A549 (cell line): Measurements from ENCODE around the gene AIG1. TPM values are rescaled to one million over a fixed set of nuclear protein-coding genes. Genes with fewer than 3 reads are reported as not detected.

Source experiments
- ATAC-seq, 2 experiments: fragments of 200-7000 bp in 1 of 2; fragments of >200 bp in 1 of 2; cut with Nextera tagmentation in 1 of 2; cut with Tn5 transposase in 1 of 2; 3 replicates each; pipeline versions ENCODE4 v1.8.0 to v1.9.1; 2018 to 2020; ENCODE audit warnings: mild to moderate bottlenecking in 1 of 2, moderate library complexity in 1 of 2
- CTCF ChIA-PET: fragments of 300-600 bp; sonication (Branson Sonifier 250); formaldehyde crosslinking; extraction: SDS; loops from one replicate; lab custom pipeline; 2021; ENCODE audit warnings: antibody characterized with exemption, inconsistent platforms; lab: Yijun Ruan, JAX
- POLR2A ChIA-PET: fragments of 350-600 bp; formaldehyde crosslinking; extraction: SDS; loops from one replicate; lab custom pipeline; 2021; ENCODE audit warnings: antibody characterized with exemption, inconsistent platforms; lab: Yijun Ruan, JAX
- DNase-seq, 2 experiments: peaks; one replicate each; pipeline versions ENCODE4 v3.0.0 to v3.0.0-alpha.2; 2011 to 2016; ENCODE audit warnings: low read depth in 1 of 2, low spot score in 1 of 2
- FAIRE-seq: peaks from 2 replicates; lab custom pipeline; 2011; peaks lifted over from hg19 to GRCh38; lab: Jason Lieb, UNC
- H3K27ac ChIP-seq, 2 experiments: fragments of >200 bp; sonication (Bioruptor Twin); formaldehyde crosslinking; 3 replicates each; pipeline ENCODE4 v1.5.1; 2016 to 2017
- H3K4me1 ChIP-seq: fragments of >200 bp; sonication (Bioruptor Twin); formaldehyde crosslinking; 3 replicates; pipeline ENCODE4 v1.6.1; 2016
- H3K4me2 ChIP-seq: fragments of >200 bp; sonication (Bioruptor Twin); formaldehyde crosslinking; 3 replicates; pipeline ENCODE4 v1.6.1; 2016
- H3K4me3 ChIP-seq: fragments of >200 bp; sonication (Bioruptor Twin); formaldehyde crosslinking; 3 replicates; pipeline ENCODE4 v1.5.1; 2016
- H3K9me3 ChIP-seq: fragments of >200 bp; sonication (Bioruptor Twin); formaldehyde crosslinking; 3 replicates; pipeline ENCODE4 v1.6.1; 2016
- ATOH8 ChIP-seq: fragments of 250-450 bp; sonication (Bioruptor Pico); IDR thresholded peaks from 2 replicates; pipeline ENCODE4 v1.5.0; 2020; ENCODE audit warnings: low read depth, mild to moderate bottlenecking, moderate library complexity
- CTCF ChIP-seq: fragments of >200 bp; sonication (Bioruptor Twin); formaldehyde crosslinking; IDR thresholded peaks from 3 replicates; pipeline ENCODE4 v1.5.1; 2016
- ESRRA ChIP-seq: fragments of 150-350 bp; IDR thresholded peaks from 2 replicates; pipeline ENCODE4 v1.6.1; 2014; ENCODE audit warnings: mild to moderate bottlenecking, low read length, borderline replicate concordance
- FOSL2 ChIP-seq, 2 experiments: fragments of 450-650 bp in 1 of 2; fragments of >200 bp in 1 of 2; sonication (Bioruptor Twin) in 1 of 2; formaldehyde crosslinking; IDR thresholded peaks; 2 replicates each; pipeline versions ENCODE4 v1.5.0 to v1.6.1; 2016 to 2020; ENCODE audit warnings: mild to moderate bottlenecking in 1 of 2, moderate library complexity in 1 of 2
- HEYL ChIP-seq: fragments of 250-450 bp; sonication (Bioruptor Pico); IDR thresholded peaks from 2 replicates; pipeline ENCODE4 v1.8.0; 2021; ENCODE audit warnings: mild to moderate bottlenecking, moderate library complexity
- HOXB5 ChIP-seq: fragments of 250-450 bp; sonication (Bioruptor Pico); IDR thresholded peaks from 2 replicates; pipeline ENCODE4 v1.5.0; 2020; ENCODE audit warnings: mild to moderate bottlenecking, moderate library complexity
- KDM1A ChIP-seq: fragments of 200-600 bp; sonication (generic); IDR thresholded peaks from 2 replicates; pipeline ENCODE4 v1.6.1; 2016; ENCODE audit warnings: low read depth, mild to moderate bottlenecking
- NFE2L2 ChIP-seq: fragments of 150-350 bp; conservative IDR thresholded peaks from 2 replicates; pipeline ENCODE4 v1.6.1; 2014; ENCODE audit warnings: low read length
- RAD21 ChIP-seq, 2 experiments: fragments of >200 bp in 1 of 2; sonication (Bioruptor Twin) in 1 of 2; formaldehyde crosslinking in 1 of 2; IDR thresholded peaks in 1 of 2; conservative IDR thresholded peaks in 1 of 2; 2 replicates in 1 of 2; 3 replicates in 1 of 2; pipeline ENCODE4 v1.6.1; 2012 to 2018; ENCODE audit warnings: inconsistent platforms in 1 of 2
- RARB ChIP-seq: fragments of 250-450 bp; sonication (Bioruptor Pico); IDR thresholded peaks from 2 replicates; pipeline ENCODE4 v1.8.0; 2021; ENCODE audit warnings: mild to moderate bottlenecking, moderate library complexity
- REST ChIP-seq: fragments of 200-600 bp; sonication (generic); IDR thresholded peaks from 2 replicates; pipeline ENCODE4 v1.6.1; 2016; ENCODE audit warnings: antibody characterized with exemption, mild to moderate bottlenecking, moderate library complexity
- RNF2 ChIP-seq: fragments of 200-600 bp; sonication (generic); IDR thresholded peaks from 2 replicates; pipeline ENCODE4 v1.6.1; 2016; ENCODE audit warnings: low read depth, mild to moderate bottlenecking, antibody characterized with exemption, moderate library complexity, borderline replicate concordance
- SMC3 ChIP-seq: fragments of >200 bp; sonication (Bioruptor Twin); formaldehyde crosslinking; IDR thresholded peaks from 3 replicates; pipeline ENCODE4 v1.6.1; 2018; ENCODE audit warnings: inconsistent platforms
- ZFP36 ChIP-seq: fragments of 450-650 bp; IDR thresholded peaks from 2 replicates; pipeline ENCODE4 v1.6.1; 2014; ENCODE audit warnings: borderline replicate concordance; ENCODE audit not compliant: partially characterized antibody
- WGBS: methylation state at CpG from one replicate; pipeline ENCODE4 v1.1.6; 2017; ENCODE audit errors: missing lambda C conversion rate; 5-methylcytosine and 5-hydroxymethylcytosine counted together
- polyA plus RNA-seq, 4 experiments: library from polyadenylated mRNA; depleted of rRNA in 3 of 4; stranded (reverse); fragments of >200 nt; fragmentation: RNase III in 1 of 4; extraction: RNeasy Plus Mini Kit Qiagen cat#74134 plus additional on column Dnase treatment in 1 of 4; gene quantifications; 2 replicates in 3 of 4; 3 replicates in 1 of 4; pipeline ENCODE4 v1.2.3, GENCODE V29; 2011 to 2017
- TF ChIP-seq, protein P1 (sequence below): IDR thresholded peaks from 2 replicates; pipeline ENCODE4 v1.6.1; 2012

AIG1 gene
- polyA plus RNA-seq, 2 of the 4 experiments (the other 2 are of a cell fraction) = 29.5 to 38.3 TPM

DNA sequence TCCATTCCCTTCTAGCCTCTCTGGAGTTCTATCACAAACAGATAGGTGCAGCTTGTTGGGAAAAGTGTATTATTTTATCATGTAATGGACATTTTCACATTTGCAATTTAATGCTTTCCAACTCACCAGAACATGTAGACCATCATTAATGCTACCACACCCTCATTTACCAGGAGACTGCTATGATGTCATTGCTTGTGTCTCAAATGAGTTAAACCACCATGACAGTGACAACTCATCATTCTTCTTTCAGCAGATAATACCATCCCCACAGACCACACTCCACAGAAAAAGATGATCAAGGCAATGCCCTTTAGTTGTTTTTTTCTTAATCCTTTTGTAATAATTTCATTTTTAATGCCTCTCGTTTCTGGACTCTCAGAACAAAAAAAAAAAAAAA, 168.7 kb downstream of the AIG1 start:
- FAIRE-seq = no peak
- CTCF ChIA-PET = no interaction called here
- H3K4me3 ChIP-seq = no peak overlapping the region
- POLR2A ChIA-PET = no interaction called here
- TF ChIP-seq ATOH8 (CRISPR knock-in tag) (no peak), RARB (CRISPR knock-in tag) (no peak), FOSL2 (IDR thresholded peaks at IDR 0.05) (no peak), FOSL2 (CRISPR knock-in tag; IDR thresholded peaks at IDR 0.05) (no peak), ZFP36 (no peak), RNF2 (no peak)
- TF ChIP-seq, protein P1, sequence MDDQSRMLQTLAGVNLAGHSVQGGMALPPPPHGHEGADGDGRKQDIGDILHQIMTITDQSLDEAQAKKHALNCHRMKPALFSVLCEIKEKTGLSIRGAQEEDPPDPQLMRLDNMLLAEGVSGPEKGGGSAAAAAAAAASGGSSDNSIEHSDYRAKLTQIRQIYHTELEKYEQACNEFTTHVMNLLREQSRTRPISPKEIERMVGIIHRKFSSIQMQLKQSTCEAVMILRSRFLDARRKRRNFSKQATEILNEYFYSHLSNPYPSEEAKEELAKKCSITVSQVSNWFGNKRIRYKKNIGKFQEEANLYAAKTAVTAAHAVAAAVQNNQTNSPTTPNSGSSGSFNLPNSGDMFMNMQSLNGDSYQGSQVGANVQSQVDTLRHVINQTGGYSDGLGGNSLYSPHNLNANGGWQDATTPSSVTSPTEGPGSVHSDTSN = no peak
- no peak overlapping the region for H3K27ac ChIP-seq
- WGBS = 93% methylated on average over 1 of the region's 1 CpG
- ATAC-seq = no peak
- H3K4me2 ChIP-seq = no peak overlapping the region
- H3K4me1 ChIP-seq = no peaks in the 10 kb centered on the region; the same call in 2 of the 3 replicates
- no peak for DNase-seq
- H3K9me3 ChIP-seq = no peaks in the 10 kb centered on the region

GRCh38 chr6:143232849-143233248, 172.2 kb downstream of the AIG1 start:
- ChIA-PET POLR2A (no interaction called here), CTCF (interaction anchor here (1.0 to 1.4 kb wide), 2 partner anchors 90 to 168 kb away, joined by 3 read pairs; no protein-coding TSS in a partner anchor)
- Histone ChIP-seq H3K4me2 (no peak overlapping the region), H3K4me1 (no peaks in the 10 kb centered on the region), H3K4me3 (no peak overlapping the region), H3K27ac (no peak overlapping the region), H3K9me3 (no peaks in the 10 kb centered on the region)
- DNase-seq = peak; percentile 13 to 50
- no peak for FAIRE-seq
- peak; percentile 40 to 60; a peak in 3 of 5 replicates for TF ChIP-seq RAD21 (conservative IDR thresholded peaks at IDR 0.05 in 1 of 2, IDR thresholded peaks at IDR 0.05 in 1 of 2)
- TF ChIP-seq SMC3 = peak; percentile 33; the same call in 1 of the 3 replicates
- TF ChIP-seq HEYL (CRISPR knock-in tag) = no peak
- TF ChIP-seq KDM1A = no peak
- TF ChIP-seq CTCF = peak; percentile 25; the same call in 1 of the 3 replicates
- ATAC-seq = peak in 1 of 2 experiments; percentile 75; a peak in 3 of 6 replicates
- 93% methylated on average over 4 of the region's 4 CpGs for WGBS

- DNase-seq = no peak
- WGBS = 59% methylated on average over 8 of the region's 8 CpGs
- Histone ChIP-seq H3K4me2 (no peak overlapping the region), H3K9me3 (no peaks in the 10 kb centered on the region), H3K27ac (no peak overlapping the region), H3K4me1 (no peaks in the 10 kb centered on the region), H3K4me3 (no peak overlapping the region)
- no peak for FAIRE-seq
- no peak for TF ChIP-seq NFE2L2
- no peak for TF ChIP-seq ATOH8 (CRISPR knock-in tag)
- peak; percentile 56; the same call in 1 of the 2 replicates for TF ChIP-seq REST
- TF ChIP-seq ESRRA = no peak
- no peak for TF ChIP-seq HOXB5 (CRISPR knock-in tag)
- ChIA-PET POLR2A (no interaction called here), CTCF (no interaction called here)
- no peak for ATAC-seq
Measured at GRCh38 chr6:143233554-143234285, 173.0 kb downstream of the AIG1 start.
